Measurements from ENCODE around the gene PLXNA4. TPM values are rescaled to one million over a fixed set of nuclear protein-coding genes. Genes with fewer than 3 reads are reported as not detected.

Gene PLXNA4
- total and polyA plus RNA-seq, 2 donors (not counting 1 experiment from before 2014, with no cell fraction given): not detected

DNA sequence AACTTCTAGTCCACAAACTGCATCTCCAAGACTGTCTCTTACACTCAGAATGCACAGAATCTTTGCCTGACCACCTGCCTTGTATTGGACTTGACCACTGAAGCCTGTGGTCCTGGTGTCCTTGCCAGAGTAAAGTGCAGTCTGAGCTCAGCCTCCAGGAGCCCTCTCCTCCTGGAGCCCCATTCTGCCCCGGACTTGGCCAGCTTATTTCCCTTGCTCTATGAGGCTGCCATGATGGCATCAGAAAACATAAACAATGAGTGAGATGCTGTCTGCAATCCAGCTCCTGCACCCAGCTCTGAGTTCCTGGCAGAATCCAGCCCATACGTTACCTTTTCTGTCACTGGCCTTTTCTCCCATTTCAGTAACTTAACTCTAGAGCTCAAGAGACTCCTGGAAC is 494.6 kb downstream of the PLXNA4 start:
- no peaks in the 10 kb centered on the region for H3K4me1 ChIP-seq (ENCODE audit: control insufficient read depth in 2 of 2, insufficient read depth in 2 of 2, low read length in 2 of 2)
- no peak overlapping the region for H3K4me3 Mint-ChIP-seq
- no peaks in the 10 kb centered on the region for H3K4me1 Mint-ChIP-seq
- intact Hi-C loops (cut with micrococcal nuclease): no loop called here
- no peaks in the 10 kb centered on the region for H3K27me3 ChIP-seq (replicated peaks in 1 of 4; ENCODE audit: control extremely low read depth in 1 of 4, control insufficient read depth in 3 of 4, insufficient read depth in 4 of 4, low read length in 3 of 4)
- H3K27ac ChIP-seq (ENCODE audit: low read length in 2 of 2): no peak overlapping the region
- TF ChIP-seq EZH2 (IDR thresholded peaks at IDR 0.05; ENCODE audit: borderline replicate concordance, insufficient read depth, low read depth, low read length, poor library complexity, severe bottlenecking): no peak
- TF ChIP-seq, protein P1, sequence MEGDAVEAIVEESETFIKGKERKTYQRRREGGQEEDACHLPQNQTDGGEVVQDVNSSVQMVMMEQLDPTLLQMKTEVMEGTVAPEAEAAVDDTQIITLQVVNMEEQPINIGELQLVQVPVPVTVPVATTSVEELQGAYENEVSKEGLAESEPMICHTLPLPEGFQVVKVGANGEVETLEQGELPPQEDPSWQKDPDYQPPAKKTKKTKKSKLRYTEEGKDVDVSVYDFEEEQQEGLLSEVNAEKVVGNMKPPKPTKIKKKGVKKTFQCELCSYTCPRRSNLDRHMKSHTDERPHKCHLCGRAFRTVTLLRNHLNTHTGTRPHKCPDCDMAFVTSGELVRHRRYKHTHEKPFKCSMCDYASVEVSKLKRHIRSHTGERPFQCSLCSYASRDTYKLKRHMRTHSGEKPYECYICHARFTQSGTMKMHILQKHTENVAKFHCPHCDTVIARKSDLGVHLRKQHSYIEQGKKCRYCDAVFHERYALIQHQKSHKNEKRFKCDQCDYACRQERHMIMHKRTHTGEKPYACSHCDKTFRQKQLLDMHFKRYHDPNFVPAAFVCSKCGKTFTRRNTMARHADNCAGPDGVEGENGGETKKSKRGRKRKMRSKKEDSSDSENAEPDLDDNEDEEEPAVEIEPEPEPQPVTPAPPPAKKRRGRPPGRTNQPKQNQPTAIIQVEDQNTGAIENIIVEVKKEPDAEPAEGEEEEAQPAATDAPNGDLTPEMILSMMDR (IDR thresholded peaks at IDR 0.05): no peak
- no peaks in the 10 kb centered on the region for H3K9me3 Mint-ChIP-seq (ENCODE audit: insufficient read depth)
- whole genome bisulfite sequencing (ENCODE audit: insufficient coverage): 88% methylated on average over 2 of the region's 2 CpGs
- H3K27me3 Mint-ChIP-seq: peaks cover 13% of the 10 kb centered on the region
- H3K4me2 ChIP-seq (replicated peaks; ENCODE audit: low read depth, low read length, poor library complexity, severe bottlenecking): no peak overlapping the region
- no peaks in the 10 kb centered on the region for H3K79me2 ChIP-seq (ENCODE audit: control insufficient read depth, insufficient read depth, low read length)
- no peak overlapping the region for H3K4me3 ChIP-seq (ENCODE audit: control extremely low read depth in 1 of 5, extremely low read depth in 1 of 5, insufficient read depth in 1 of 5, low read depth in 2 of 5, low read length in 4 of 5)
- no peak for DNase-seq
- ATAC-seq (ENCODE audit: low read depth): no peak
- peaks cover 0 to 2% (median 0%) of the 10 kb centered on the region in 3 donors for H3K9me3 ChIP-seq (ENCODE audit: control extremely low read depth in 1 of 3, control insufficient read depth in 2 of 3, insufficient read depth in 1 of 3, low read length in 2 of 3)
- no peaks in the 10 kb centered on the region for H4K20me1 ChIP-seq (ENCODE audit: control insufficient read depth, insufficient read depth, low read length, poor library complexity, severe bottlenecking)
- ChIA-PET POLR2A (no interaction called here), CTCF (no interaction called here)
- H3K27ac Mint-ChIP-seq: no peak overlapping the region
- no peaks in the 10 kb centered on the region for H3K36me3 ChIP-seq (replicated peaks in 1 of 2; ENCODE audit: control extremely low read depth in 1 of 2, control insufficient read depth in 1 of 2, extremely low read depth in 1 of 2, insufficient read depth in 2 of 2, low read length in 1 of 2)
- H3K9ac ChIP-seq (ENCODE audit: low read length): no peak overlapping the region
- H2AFZ ChIP-seq (ENCODE audit: insufficient read depth, low read depth, low read length, poor library complexity, severe bottlenecking): no peak overlapping the region

DNA sequence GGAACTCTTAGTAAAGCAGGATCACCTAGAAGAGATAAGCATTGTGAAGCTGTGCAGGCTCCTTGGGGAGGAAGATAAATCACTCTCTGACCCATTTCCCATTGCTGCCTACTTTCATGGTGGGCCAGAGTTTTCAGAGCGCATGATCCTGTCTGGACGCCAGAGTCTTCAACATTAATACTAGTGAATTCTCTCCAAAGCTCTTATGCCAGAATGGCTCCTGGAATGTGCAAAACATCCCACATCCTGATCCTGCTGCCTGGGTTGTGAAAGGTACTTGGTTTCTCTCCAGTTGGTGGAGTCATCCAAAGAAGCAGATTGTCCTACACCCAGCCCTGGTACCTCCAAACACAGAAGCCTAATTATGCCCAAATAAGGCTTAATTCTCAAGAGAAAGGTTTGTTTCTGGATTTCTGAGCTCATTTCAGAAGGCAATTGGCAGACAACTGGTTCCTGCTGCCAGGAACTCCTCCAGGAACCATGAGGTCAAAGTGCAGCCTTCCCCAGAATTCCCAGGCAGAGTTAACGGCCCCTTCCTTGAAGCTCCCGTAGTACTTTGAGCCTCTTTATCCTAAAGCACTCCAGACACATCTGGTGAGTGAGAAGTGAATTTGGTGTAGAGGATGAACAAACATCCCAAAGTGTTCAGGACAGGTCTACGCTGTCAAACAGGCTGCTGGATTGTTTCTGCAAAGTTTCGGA is 495.2 kb downstream of the PLXNA4 start:
- Histone ChIP-seq H2AFZ (ENCODE audit: insufficient read depth, low read depth, low read length, poor library complexity, severe bottlenecking) (no peak overlapping the region), H3K9me3 (ENCODE audit: control extremely low read depth in 1 of 3, control insufficient read depth in 2 of 3, insufficient read depth in 1 of 3, low read length in 2 of 3) (peaks cover 0 to 2% (median 0%) of the 10 kb centered on the region in 3 donors), H3K27ac (ENCODE audit: low read length in 2 of 2) (no peak overlapping the region), H3K4me1 (ENCODE audit: control insufficient read depth in 2 of 2, insufficient read depth in 2 of 2, low read length in 2 of 2) (no peaks in the 10 kb centered on the region), H3K4me3 (ENCODE audit: control extremely low read depth in 1 of 5, extremely low read depth in 1 of 5, insufficient read depth in 1 of 5, low read depth in 2 of 5, low read length in 4 of 5) (no peak overlapping the region), H3K4me2 (replicated peaks; ENCODE audit: low read depth, low read length, poor library complexity, severe bottlenecking) (no peak overlapping the region), H3K9ac (ENCODE audit: low read length) (no peak overlapping the region), H3K27me3 (replicated peaks in 1 of 4; ENCODE audit: control extremely low read depth in 1 of 4, control insufficient read depth in 3 of 4, insufficient read depth in 4 of 4, low read length in 3 of 4) (no peaks in the 10 kb centered on the region), H3K36me3 (replicated peaks in 1 of 2; ENCODE audit: control extremely low read depth in 1 of 2, control insufficient read depth in 1 of 2, extremely low read depth in 1 of 2, insufficient read depth in 2 of 2, low read length in 1 of 2) (no peaks in the 10 kb centered on the region), H3K79me2 (ENCODE audit: control insufficient read depth, insufficient read depth, low read length) (no peaks in the 10 kb centered on the region), H4K20me1 (ENCODE audit: control insufficient read depth, insufficient read depth, low read length, poor library complexity, severe bottlenecking) (no peaks in the 10 kb centered on the region)
- DNase-seq (no peak), ATAC-seq (ENCODE audit: low read depth) (no peak)
- peaks cover 17% of the 10 kb centered on the region for H3K27me3 Mint-ChIP-seq
- ChIA-PET POLR2A (no interaction called here), CTCF (no interaction called here)
- H3K4me1 Mint-ChIP-seq: no peaks in the 10 kb centered on the region
- no peak overlapping the region for H3K27ac Mint-ChIP-seq
- no peaks in the 10 kb centered on the region for H3K9me3 Mint-ChIP-seq (ENCODE audit: insufficient read depth)
- H3K4me3 Mint-ChIP-seq: no peak overlapping the region
- 100% methylated on average over 4 of the region's 6 CpGs for WGBS (ENCODE audit: insufficient coverage)
- TF ChIP-seq, protein P1 (IDR thresholded peaks at IDR 0.05): no peak
- TF ChIP-seq EZH2 (IDR thresholded peaks at IDR 0.05; ENCODE audit: borderline replicate concordance, insufficient read depth, low read depth, low read length, poor library complexity, severe bottlenecking): no peak
- intact Hi-C loops (cut with micrococcal nuclease): no loop called here

Data from B cell (primary cell).